ENCODE measurements around the gene YKT6.
"Not testable (repeated sequence)": the region's sequence is repeated elsewhere in the genome, so short reads cannot be mapped to it uniquely, and the experiment has no call there.

Gene YKT6

GRCh38 chr7:44172803-44173424, 27.9 kb upstream of the YKT6 start:
- no peak for DNase-seq

DNA sequence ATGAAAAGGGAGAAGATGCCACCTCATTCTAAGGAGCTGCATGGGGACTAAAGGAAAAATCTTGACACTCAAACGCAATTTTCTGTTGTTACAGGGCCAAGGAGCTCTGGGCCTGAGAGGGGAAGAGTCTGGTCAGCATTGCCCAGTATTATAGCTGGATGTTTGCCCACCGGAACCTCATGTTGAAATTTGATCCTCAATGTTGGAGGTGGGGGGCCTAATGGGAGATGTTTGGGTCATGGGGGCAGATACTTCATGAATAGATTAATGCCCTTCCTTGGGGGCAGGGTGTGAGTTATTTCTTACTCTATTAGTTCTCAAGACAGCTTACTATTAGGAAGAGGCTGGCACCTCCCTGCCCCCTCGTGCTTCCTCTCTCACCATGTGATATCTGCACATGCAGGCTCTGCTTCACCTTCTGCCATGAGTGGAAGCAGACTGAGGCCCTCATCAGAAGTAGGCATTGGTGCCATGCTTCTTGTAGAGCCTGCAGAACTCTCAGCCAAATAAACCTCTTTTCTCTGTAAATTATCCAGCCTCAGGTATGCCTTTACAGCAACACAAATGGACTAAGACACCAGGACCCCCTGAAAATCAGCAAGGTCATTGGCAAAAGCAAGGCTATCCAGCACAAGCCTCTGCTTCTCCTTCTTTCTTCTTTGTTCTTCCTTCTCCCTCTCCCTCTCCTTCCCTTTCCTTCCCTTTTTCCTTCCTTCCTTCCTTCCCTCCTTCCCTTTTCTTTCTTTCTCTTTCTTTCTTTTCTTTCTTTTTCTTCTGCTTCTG, 26.7 kb upstream of the YKT6 start:
- no peak for DNase-seq

- DNase-seq: not testable (repeated sequence)
These were observed 26.2 kb upstream of the YKT6 start for GRCh38 chr7:44174694-44174948.

- DNase-seq: no peak
These were observed 25.0 kb upstream of the YKT6 start for GRCh38 chr7:44175730-44176129.

GRCh38 chr7:44176486-44176885, 24.3 kb upstream of the YKT6 start:
- DNase-seq: no peak

GRCh38 chr7:44177570-44178131, 23.1 kb upstream of the YKT6 start:
- DNase-seq: no peak

- DNase-seq: no peak
These were observed 20.1 kb upstream of the YKT6 start for GRCh38 chr7:44180631-44181030.

DNA sequence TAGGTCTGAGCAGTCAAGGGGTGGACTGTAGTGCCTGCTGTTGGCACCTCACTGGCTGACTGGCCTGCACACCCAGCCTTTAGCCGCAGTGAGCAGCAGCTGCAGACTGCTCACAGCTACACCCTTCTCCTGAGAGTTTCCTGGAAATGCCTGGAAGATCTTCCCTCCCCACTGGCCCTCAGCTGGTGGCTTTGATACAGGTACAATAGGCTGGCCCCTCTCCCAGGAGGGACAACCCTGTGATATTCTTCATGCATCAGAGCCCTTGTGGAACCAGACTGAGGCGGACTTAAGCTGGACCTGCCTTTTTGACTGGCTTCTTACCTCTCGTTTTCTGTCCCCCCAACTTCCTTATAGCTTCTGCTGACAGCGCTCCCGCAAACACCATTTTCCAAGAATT, 18.0 kb upstream of the YKT6 start:
- DNase-seq: no peak

- DNase-seq: no peak
These were observed 17.4 kb upstream of the YKT6 start for GRCh38 chr7:44183386-44183785.

- DNase-seq: no peak
These were observed 16.4 kb upstream of the YKT6 start for GRCh38 chr7:44184206-44184872.

GRCh38 chr7:44184873-44185446, 15.8 kb upstream of the YKT6 start:
- no peak for DNase-seq

DNA sequence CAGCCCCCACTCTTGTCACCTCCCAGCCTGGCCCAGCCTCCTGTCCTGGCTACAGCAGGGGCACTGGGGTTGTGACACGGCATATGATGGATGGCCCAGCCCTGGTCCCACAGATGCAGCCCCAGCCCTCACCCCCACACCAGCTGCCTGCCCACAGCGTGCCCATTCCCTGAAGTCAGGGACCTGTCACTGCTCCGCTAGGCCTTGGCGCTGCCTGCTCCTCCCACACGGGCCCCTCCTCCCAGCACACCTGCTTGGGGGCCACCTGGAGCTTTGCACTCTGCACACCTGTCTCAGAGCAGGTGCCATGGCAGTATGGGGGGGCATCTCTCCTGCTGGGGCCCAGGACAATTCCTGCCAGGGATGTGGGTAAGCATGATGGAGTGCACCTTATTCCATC, 15.0 kb upstream of the YKT6 start:
- no peak for DNase-seq

GRCh38 chr7:44186736-44187135, 14.0 kb upstream of the YKT6 start:
- no peak for DNase-seq

- DNase-seq: no peak
These were observed 13.0 kb upstream of the YKT6 start for GRCh38 chr7:44187636-44188416.

- no peak for DNase-seq
These were observed 12.1 kb upstream of the YKT6 start for GRCh38 chr7:44188480-44189225.

GRCh38 chr7:44189286-44189992, 11.3 kb upstream of the YKT6 start, which contains the start of gene GCK:
Gene GCK, minus strand, starts transcription at chr7:44189439. Its CDS starts 486 bp downstream, at chr7:44188953.
- no peak for DNase-seq

- no peak for DNase-seq
These were observed 10.5 kb upstream of the YKT6 start for GRCh38 chr7:44189993-44190872.

DNA sequence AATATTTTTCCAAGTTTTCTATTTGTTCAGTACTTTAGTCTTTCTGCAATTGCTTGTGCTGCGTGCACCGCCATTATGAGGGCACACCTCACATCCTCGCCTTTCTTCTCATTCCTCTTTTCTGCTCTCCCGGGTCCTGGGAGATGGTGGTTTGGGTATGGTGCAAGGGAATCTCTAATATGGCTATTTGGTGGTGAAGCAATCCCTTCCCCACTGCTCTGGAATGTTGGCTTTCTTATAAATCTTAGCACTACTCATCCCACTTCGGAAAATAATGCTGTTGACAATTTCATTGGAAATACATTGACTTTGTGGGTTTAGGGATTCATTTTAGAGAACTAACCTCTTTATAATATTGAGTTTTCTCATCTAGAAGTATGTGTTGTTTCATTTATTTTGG, 9.6 kb upstream of the YKT6 start:
- DNase-seq: no peak

DNA sequence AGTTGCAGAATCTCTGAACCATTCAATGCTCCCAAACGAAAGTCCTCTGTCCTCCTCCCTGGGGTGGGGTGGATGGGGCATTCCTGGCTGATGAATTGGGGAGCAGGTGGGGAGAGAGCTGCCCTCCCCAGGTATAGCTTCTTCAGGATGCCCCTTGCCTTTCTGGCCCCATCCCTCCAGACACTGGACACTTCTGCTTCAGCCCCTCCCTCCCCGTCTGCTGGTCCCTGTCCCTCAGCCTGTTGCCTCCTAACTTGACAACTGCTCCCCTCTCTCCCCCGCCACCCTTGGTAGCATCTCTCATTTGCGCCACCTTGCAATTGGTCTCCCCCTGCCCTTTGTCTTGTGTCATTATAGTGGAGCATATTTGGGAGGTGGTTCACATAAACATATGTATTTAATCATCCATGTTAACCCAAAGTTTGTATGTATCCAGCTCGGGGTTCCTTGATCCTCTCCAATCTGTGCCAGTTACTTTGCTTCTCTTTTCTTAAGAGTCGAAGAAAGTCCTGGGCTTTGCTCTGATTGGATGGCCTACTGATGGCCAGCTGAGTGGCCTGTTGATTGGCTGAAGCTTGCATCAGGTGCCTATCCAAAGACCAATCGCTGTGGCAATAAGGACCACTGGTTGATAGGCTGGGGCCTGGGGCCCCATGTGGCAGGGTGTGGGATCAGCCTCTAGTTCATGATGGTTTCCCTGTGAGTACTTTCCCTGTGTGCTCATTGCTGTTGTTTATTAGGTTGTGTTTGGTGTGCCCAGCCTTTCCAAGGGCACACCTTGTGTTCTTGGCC, 7.6 kb upstream of the YKT6 start:
- no peak for DNase-seq
